ENCODE data around the gene TMEM94.

Gene TMEM94

GRCh38 chr17:75456417-75457046 lies at the start of gene TMEM94:
Gene TMEM94, plus strand, starts transcription at chr17:75456635. Its CDS starts 15,271 bp downstream, at chr17:75471906.
- Histone ChIP-seq H3K4me3 (ENCODE audit: low read depth, low read length, poor library complexity, severe bottlenecking) (peak within 1 kb of the TSS; percentile 91), H3K4me2 (ENCODE audit: low read length) (peak within 1 kb of the TSS; percentile 76), H4K20me1 (ENCODE audit: insufficient read depth, low read length) (no peaks in the 10 kb centered on the region), H3F3A (ENCODE audit: insufficient read depth, low read length) (no peaks in the 10 kb centered on the region), H3K79me2 (ENCODE audit: insufficient read depth, low read length) (no peaks in the 10 kb centered on the region), H3K9me3 (ENCODE audit: low read length) (no peaks in the 10 kb centered on the region), H3K36me3 (ENCODE audit: insufficient read depth, low read length) (no peaks in the 10 kb centered on the region), H3K9me2 (ENCODE audit: low read depth, low read length) (no peaks in the 10 kb centered on the region), H3K27me3 (ENCODE audit: insufficient read depth, low read length) (no peaks in the 10 kb centered on the region), H2AFZ (ENCODE audit: low read length) (peak within 1 kb of the TSS; percentile 26; the same call in 1 of the 2 replicates), H3K9ac (ENCODE audit: low read length) (peak within 1 kb of the TSS; percentile 93), H3K27ac (ENCODE audit: low read depth, low read length, poor library complexity, severe bottlenecking) (peak within 1 kb of the TSS; percentile 12), H3K4me1 (ENCODE audit: insufficient read depth, low read length, severe bottlenecking) (peaks cover 53% of the 10 kb centered on the region)
- TF ChIP-seq CTCF (IDR thresholded peaks at IDR 0.05; ENCODE audit: low read length), result no peak
- TF ChIP-seq EZH2 (IDR thresholded peaks at IDR 0.05; ENCODE audit: borderline replicate concordance, low read length), result no peak

DNA sequence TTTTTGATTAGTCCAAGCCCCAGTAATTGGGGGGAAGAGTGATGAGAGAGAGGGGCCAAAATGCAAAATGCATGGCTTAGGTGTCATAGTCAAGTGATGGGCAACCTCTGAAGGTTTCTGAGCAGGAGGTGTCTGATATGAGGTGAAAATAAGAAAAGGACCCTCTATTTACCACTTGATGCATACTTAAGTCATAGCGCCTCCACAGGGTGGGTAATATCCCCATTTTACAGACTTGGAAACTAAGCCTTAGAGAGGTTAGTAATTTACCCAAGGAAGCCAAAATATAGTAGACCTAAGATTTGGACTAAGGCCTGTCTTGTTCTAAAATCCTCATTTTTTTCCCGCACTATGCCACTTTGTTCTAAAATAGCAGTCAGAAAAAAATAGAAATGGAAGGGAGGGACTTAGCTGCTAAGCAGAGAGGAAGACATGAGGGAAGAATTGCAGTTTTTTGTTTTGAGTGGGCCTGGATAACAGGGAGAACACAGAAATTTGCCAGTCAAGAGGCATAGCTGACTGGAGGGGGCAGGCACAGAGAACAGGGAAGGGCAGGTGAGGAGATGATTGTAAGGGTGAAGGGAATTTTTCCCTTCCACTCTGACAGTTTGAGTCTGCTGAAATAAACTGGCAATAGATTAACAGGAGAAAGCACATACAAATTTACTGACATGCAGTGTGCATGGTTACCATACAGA lies 48.6 kb upstream of the TMEM94 start:
- H2AFZ ChIP-seq (ENCODE audit: low read length), result no peak overlapping the region

GRCh38 chr17:75410141-75410540 lies 46.3 kb upstream of the TMEM94 start:
- Histone ChIP-seq H3K9me3 (ENCODE audit: low read length) (no peaks in the 10 kb centered on the region), H2AFZ (ENCODE audit: low read length) (no peak overlapping the region), H4K20me1 (ENCODE audit: insufficient read depth, low read length) (no peaks in the 10 kb centered on the region), H3K4me1 (ENCODE audit: insufficient read depth, low read length, severe bottlenecking) (peaks cover 18% of the 10 kb centered on the region), H3K9me2 (ENCODE audit: low read depth, low read length) (no peaks in the 10 kb centered on the region), H3K27ac (ENCODE audit: low read depth, low read length, poor library complexity, severe bottlenecking) (no peak overlapping the region), H3K27me3 (ENCODE audit: insufficient read depth, low read length) (no peaks in the 10 kb centered on the region), H3F3A (ENCODE audit: insufficient read depth, low read length) (no peaks in the 10 kb centered on the region), H3K9ac (ENCODE audit: low read length) (no peak overlapping the region), H3K4me3 (ENCODE audit: low read depth, low read length, poor library complexity, severe bottlenecking) (no peak overlapping the region), H3K4me2 (ENCODE audit: low read length) (no peak overlapping the region), H3K36me3 (ENCODE audit: insufficient read depth, low read length) (no peaks in the 10 kb centered on the region), H3K79me2 (ENCODE audit: insufficient read depth, low read length) (peaks cover 2% of the 10 kb centered on the region)
- TF ChIP-seq CTCF (IDR thresholded peaks at IDR 0.05; ENCODE audit: low read length), result no peak
- no peak for TF ChIP-seq EZH2 (IDR thresholded peaks at IDR 0.05; ENCODE audit: borderline replicate concordance, low read length)

More for the DNA sequence above, 48.6 kb upstream of the TMEM94 start:
- H3K36me3 ChIP-seq (ENCODE audit: insufficient read depth, low read length), result no peaks in the 10 kb centered on the region
- H3K4me3 ChIP-seq (ENCODE audit: low read depth, low read length, poor library complexity, severe bottlenecking), result no peak overlapping the region
- TF ChIP-seq EZH2 (IDR thresholded peaks at IDR 0.05; ENCODE audit: borderline replicate concordance, low read length) (no peak), CTCF (IDR thresholded peaks at IDR 0.05; ENCODE audit: low read length) (peak; percentile 50; the same call in 1 of the 2 replicates)
- peaks cover 28% of the 10 kb centered on the region for H3K4me1 ChIP-seq (ENCODE audit: insufficient read depth, low read length, severe bottlenecking)
- H3K9ac ChIP-seq (ENCODE audit: low read length), result no peak overlapping the region
- H3K9me3 ChIP-seq (ENCODE audit: low read length), result no peaks in the 10 kb centered on the region
- H3K4me2 ChIP-seq (ENCODE audit: low read length), result no peak overlapping the region
- H3K27me3 ChIP-seq (ENCODE audit: insufficient read depth, low read length), result no peaks in the 10 kb centered on the region
- no peaks in the 10 kb centered on the region for H3F3A ChIP-seq (ENCODE audit: insufficient read depth, low read length)
- H3K9me2 ChIP-seq (ENCODE audit: low read depth, low read length), result no peaks in the 10 kb centered on the region
- H3K27ac ChIP-seq (ENCODE audit: low read depth, low read length, poor library complexity, severe bottlenecking), result no peak overlapping the region
- peaks cover 25% of the 10 kb centered on the region for H3K79me2 ChIP-seq (ENCODE audit: insufficient read depth, low read length)
- H4K20me1 ChIP-seq (ENCODE audit: insufficient read depth, low read length), result no peaks in the 10 kb centered on the region

Data from OCI-LY1 (cell line).